NCI-H1930 (cell line): ENCODE measurements around the gene SRD5A3.

Source experiments
- DNase-seq, 2 experiments: peaks; one replicate each; lab custom pipeline; 2025; lab: John Stamatoyannopoulos, UW

The SRD5A3 gene

GRCh38 chr4:55345980-55346850, at the start of gene SRD5A3:
Gene SRD5A3 (plus strand): TSS chr4:55346242. CDS start chr4:55346337, 95 bp downstream.
- peak; percentile 100 for DNase-seq

DNA sequence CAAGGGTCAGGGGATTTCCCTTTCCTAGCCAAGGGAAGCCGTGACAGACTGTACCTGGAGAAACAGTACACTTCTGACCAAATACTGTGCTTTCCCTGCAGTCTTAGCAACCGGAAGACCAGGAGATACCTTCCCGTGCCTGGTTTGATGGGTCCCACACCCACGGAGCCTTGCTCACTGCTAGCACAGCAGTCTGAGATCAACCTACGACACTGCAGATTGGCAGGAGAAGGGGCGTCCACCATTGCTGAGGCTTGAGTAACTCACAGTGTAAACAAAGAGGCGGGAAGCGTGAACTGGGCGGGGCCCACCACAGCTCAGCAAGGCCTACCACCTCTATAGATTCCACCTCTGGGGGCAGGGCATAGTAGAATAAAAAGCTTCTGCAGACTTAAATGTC, 48.7 kb upstream of the SRD5A3 start:
- no peak for DNase-seq

DNA sequence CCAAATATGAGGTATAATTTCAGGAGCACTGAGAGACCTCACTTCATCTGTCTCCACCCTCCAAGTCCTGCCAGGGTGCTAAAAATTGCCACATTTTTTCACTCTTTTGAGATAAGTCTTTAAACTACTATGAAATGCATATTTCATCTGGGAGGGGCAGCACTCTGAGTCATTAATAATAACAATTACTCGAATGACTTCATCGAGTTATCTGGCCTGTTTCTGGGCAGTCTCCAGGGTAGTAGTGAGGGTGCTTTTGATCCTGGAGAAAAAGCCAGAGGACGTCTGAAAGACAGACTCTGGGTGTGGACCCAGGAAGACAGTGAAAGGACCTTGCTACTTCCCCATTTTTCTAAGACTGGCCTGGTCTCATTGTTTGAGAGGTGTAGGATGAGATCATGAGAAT, 42.3 kb upstream of the SRD5A3 start:
- no peak for DNase-seq

DNA sequence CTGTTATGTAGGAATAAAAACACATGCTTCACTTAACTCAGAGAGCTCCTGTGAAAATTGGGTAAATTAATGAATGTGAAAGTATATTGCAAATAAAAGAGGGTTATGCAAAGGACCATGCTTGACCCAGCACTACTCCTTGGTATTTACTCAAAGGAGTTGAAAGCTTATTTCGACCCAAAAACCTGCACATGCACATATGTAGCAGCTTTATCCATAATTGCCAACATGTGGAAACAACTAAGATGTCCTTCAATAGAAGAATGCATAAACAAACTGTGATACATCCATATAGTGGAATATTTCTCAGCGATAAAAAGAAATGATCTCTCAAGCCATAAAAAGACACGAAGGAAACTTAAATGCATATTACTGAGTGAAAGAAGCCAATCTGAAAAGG, 41.7 kb upstream of the SRD5A3 start:
- DNase-seq = no peak

GRCh38 chr4:55308071-55308470, 38.0 kb upstream of the SRD5A3 start:
- DNase-seq = no peak

- DNase-seq = no peak
These were observed 34.1 kb upstream of the SRD5A3 start for GRCh38 chr4:55311792-55312488.

- peak; percentile 82 to 85 for DNase-seq
These were observed 33.4 kb upstream of the SRD5A3 start for GRCh38 chr4:55312489-55313101.

GRCh38 chr4:55314141-55314820, 31.8 kb upstream of the SRD5A3 start:
- DNase-seq = no peak

GRCh38 chr4:55318175-55319129, 27.6 kb upstream of the SRD5A3 start:
- no peak for DNase-seq

GRCh38 chr4:55321707-55322264, 24.3 kb upstream of the SRD5A3 start:
- DNase-seq = peak; percentile 98 to 100

GRCh38 chr4:55323375-55323774, 22.7 kb upstream of the SRD5A3 start:
- no peak for DNase-seq

DNA sequence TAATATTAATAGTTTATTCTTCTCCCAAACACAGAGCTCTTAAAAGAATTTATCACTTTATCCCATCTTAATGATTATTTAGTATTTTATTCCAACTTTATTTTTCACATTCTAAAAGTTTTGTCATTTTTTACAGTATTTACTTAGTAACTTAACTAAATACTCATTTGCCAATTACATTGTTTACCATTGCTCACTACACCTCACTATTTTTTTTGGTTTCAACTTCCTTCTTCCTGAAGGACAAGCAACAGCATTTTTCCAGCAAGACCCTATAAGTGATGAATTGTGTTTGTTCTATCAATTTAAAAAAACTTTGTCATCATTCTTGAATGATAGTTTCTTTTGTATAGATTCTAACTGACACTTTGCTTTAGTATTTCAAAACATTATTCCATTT, 19.4 kb upstream of the SRD5A3 start:
- DNase-seq = no peak

GRCh38 chr4:55329012-55329411, 17.0 kb upstream of the SRD5A3 start:
- no peak for DNase-seq

DNA sequence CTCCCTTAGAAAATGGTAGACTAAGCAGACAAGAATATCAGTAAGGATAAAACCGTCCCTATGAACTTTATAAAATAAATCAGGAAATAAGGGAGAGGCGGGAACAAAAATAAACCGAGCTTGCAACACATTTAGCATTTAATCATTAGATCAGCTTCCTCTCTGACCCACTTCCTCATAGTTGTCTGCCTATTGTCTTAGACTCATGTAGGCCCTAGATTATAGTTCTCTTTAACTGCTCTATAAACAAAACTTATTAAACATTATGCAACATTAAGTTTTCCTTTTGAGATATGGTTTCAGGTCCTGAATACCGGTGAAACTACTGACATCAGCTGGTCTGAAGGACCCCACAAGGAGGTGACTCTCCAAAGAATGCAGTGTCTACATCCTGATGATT, 15.8 kb upstream of the SRD5A3 start:
- no peak for DNase-seq

- DNase-seq = peak; percentile 78 to 88
These were observed 9.7 kb upstream of the SRD5A3 start for GRCh38 chr4:55336138-55337034.

GRCh38 chr4:55337944-55338343, 8.1 kb upstream of the SRD5A3 start:
- DNase-seq = no peak

- DNase-seq = no peak
These were observed 7.6 kb upstream of the SRD5A3 start for GRCh38 chr4:55338486-55338885.

DNA sequence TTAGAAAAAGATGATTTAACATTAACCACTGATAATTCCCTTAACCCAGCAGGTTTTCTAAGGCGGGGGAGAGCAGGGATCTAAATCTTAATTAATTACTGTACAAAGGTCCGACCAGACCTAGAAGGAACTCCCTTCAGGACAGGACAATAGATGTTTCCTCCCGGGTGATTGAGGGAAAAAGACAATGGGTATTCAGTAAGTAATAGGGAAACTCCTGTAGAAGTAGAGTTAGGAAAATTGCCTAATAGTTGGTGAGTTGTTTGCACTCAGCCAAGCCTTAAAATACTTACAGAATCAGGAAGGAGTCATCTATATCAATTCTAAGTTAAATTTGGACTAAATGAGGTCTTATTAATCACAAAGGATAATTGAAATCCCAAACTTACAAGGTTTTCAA, 5.8 kb upstream of the SRD5A3 start:
- no peak for DNase-seq

GRCh38 chr4:55343887-55344286, 2.2 kb upstream of the SRD5A3 start:
- DNase-seq = peak in 1 of 2 experiments; percentile 93

GRCh38 chr4:55345054-55345453, 988 bp upstream of the SRD5A3 start:
- DNase-seq = no peak
